AML-193 (cell line): ENCODE data around the gene PGAP3.

Experiments
- DNase-seq, 2 experiments: peaks; one replicate each; lab custom pipeline; 2025; lab: John Stamatoyannopoulos, UW

The PGAP3 gene

DNA sequence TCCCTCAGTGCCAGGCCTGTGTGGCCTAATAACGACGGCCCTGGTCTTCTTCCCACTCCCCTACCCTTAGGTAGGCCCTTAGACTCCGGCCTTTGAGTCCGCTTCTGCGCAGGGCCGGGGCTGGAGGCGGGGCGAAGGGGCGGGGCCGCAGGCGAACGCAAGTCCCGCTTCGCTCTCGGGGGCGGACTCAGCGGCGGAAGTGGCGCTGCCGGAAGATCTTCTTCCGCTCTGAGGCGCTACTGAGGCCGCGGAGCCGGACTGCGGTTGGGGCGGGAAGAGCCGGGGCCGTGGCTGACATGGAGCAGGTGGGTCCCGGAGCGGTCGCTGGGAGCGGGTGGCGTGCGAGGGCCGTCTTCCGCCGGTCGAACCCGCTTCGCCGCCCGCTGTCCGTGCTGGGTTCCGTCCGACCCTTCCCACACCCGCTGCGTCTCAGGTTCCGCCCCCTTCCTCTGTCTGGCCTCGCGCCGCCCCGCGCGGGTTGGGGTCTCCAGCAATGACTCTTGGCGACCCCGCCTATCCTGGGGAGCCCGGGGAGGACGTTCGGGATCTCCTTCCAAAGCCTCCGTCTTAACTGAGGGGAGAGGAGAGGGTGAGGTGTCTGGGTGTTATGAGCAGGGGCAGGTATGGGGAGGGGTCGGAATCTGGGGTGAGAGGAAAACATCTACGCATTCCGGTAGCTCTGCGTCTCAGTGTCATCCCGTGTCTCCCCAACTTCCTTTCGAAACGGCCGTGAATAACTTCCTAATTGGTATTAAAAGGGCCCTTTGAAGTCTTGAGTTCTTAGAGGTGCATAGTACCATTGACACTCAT, 50.7 kb downstream of the PGAP3 start, which contains the start of gene STARD3:
STARD3 (plus strand) TSS at position 218 of the 810 bp plus-strand sequence. CDS start 16,388 bp downstream, outside the sequence.
- DNase-seq = peak; percentile 83 to 89

DNA sequence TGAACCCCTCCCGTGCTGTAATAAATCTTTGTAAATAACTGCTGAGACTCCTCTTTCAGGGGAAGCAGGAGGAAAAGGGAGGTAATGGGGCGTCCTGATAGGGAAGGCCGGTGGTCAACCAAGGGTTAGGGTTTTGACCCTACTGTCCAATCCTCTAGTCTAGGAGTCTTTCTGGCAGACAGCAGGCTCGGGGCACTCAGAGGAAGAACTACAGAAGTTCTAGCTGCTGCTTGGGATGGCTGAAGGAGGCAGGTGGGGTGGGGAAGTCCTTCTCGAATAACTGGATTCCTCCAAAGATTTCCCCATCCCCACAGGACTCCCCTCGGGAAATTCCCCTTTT, 51.3 kb downstream of the PGAP3 start:
- no peak for DNase-seq

DNA sequence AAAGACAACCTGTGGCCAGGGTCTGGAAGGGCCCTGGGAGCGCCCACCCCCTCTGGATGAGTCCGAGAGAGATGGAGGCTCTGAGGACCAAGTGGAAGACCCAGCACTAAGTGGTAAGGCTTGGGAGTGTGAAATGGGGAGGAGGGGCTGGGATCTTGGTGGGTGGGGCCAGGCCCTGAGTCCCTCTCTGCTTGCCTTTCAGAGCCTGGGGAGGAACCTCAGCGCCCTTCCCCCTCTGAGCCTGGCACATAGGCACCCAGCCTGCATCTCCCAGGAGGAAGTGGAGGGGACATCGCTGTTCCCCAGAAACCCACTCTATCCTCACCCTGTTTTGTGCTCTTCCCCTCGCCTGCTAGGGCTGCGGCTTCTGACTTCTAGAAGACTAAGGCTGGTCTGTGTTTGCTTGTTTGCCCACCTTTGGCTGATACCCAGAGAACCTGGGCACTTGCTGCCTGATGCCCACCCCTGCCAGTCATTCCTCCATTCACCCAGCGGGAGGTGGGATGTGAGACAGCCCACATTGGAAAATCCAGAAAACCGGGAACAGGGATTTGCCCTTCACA, 52.2 kb downstream of the PGAP3 start:
- DNase-seq = no peak

DNA sequence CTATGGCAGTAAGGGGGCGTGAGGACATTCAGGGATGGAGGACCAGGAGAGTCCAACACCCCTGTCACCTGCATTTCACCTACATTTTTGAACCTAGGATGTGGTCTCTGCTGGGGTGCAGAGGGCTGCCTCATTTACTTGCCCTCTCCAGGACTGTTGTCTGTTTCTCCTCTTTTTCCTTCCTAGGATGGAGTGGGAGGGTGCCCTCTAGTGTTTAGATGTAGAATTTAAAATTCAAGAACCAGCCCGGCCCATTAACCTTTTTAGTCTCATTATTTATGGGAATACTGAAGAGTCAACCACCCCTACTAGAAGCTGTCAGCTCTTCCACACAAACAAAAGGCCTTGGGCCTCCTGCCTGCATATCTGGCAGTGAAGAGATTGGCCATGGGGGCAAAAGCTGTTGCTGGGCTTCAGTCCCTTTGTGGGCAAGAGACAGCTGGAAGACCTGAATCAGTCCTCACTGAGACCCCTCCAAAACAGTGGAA, 53.4 kb downstream of the PGAP3 start:
- peak; percentile 75 to 78 for DNase-seq

DNA sequence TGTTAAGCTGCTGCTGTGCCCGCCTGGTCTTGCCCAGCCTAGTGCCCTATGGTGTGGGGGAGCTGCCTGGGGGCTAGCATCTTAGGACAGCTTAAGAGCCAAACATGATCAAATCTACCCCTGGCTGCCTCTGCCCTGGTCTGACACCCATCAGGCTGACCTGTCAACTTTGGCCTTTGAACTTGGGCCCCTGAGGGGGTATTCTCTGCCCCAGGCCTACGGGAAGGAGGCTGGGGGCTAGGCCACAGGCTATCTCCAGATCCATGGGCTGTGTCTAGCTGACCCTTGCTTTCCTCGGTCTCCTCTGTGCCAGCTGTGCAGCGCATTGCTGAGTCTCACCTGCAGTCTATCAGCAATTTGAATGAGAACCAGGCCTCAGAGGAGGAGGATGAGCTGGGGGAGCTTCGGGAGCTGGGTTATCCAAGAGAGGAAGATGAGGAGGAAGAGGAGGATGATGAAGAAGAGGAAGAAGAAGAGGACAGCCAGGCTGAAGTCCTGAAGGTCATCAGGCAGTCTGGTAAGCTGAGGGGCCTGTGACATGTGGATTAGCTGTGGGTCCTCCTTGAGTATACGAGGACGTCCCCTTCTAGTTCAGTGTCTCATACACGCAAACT, 54.2 kb downstream of the PGAP3 start:
- no peak for DNase-seq

DNA sequence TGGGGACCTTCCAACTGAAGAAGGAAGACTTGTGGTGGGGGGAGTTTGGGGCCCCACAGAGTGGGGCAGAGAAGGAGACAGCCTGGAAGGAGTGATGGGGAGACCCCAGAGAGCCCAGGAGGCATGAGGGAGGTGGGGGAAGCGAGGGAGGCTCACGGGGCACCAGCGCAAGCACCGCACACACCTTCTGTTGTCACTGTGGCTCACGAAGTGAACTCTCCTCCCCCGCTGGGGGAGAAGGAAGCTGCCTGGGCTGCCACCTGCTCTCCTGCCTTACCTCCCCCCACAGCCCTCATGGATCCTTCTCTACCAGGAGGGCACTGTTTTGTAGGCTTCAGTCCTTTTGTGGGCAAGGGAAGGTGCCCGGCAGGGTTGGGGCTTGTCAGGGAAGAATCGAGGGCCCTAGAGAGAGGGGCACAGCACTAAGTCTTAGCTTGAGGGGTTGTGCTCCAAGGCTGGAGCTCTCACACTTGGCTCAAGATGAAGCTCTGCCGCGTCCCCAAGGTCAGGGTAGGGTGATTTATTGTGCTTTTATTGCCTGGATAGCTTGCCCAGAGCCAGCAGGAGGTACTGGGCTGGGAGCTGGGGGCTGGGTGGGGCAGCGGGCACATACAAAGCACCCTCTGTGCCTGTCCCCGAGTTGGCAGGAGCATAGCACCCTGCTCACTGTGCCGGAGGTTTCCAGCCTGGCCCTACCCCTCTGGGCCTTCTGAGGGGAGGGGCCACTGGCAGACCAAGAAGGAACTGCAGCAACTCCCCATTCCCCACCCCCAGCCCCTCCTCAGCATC, 55.5 kb downstream of the PGAP3 start:
- no peak for DNase-seq

DNA sequence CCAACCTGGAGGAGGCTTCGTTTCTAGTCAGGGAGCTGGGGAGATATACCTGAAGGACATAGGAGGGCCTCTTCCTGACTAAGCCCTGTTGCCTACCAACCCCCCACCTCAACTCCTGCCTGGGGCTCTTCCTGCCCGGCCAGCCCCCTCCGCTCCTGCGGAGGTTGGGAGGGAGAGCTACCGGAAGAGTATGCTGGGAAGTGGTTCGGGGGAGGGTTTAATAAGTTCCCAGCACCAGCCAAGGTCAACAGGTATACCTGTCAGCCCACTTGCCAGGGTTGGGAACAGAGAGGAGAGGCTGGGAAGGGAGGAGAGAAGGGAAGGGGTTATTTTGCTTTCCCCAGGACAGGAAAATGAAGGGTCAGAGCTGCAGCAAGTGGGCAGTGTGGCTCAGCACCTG, 56.5 kb downstream of the PGAP3 start:
- DNase-seq = no peak

DNA sequence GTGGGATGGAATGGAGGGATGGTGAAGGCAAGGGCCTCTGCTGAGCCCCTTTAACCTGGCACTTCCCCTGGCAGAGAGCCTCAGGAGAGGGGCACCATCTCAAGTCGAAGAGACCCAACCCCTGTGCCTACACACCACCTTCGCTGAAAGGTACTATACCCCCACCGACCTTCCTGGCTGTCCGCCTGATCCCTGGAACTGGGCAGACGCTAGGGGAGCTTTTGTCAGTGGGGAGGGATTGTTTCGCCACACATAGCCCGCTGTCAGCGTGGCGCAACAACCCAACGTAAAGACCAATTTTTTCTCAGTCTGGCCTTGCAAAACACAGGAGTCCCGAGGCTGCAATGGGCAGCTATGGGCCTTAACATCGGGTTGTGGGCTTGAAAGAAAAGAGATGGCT, 58.0 kb downstream of the PGAP3 start:
- peak; percentile 91 to 95 for DNase-seq

DNA sequence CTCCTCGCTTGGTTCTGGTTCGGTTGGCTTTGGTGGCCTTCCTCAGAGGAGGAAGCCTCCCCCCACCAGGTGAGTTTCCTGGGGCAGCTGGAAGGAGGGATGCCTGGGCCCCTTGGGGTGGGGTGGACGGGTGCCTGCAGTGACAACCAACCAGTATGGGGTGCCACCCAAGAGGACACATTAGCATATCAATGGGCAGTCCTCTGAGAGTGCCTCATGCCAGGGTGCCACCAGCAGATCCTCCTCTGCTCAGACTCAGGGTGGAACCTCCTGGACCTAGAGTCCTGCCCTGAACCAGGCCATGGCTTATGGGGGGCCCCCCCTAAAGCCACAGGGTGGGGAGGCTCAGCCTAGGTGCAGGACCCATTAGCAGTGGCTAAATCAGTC, 58.4 kb downstream of the PGAP3 start:
- no peak for DNase-seq

DNA sequence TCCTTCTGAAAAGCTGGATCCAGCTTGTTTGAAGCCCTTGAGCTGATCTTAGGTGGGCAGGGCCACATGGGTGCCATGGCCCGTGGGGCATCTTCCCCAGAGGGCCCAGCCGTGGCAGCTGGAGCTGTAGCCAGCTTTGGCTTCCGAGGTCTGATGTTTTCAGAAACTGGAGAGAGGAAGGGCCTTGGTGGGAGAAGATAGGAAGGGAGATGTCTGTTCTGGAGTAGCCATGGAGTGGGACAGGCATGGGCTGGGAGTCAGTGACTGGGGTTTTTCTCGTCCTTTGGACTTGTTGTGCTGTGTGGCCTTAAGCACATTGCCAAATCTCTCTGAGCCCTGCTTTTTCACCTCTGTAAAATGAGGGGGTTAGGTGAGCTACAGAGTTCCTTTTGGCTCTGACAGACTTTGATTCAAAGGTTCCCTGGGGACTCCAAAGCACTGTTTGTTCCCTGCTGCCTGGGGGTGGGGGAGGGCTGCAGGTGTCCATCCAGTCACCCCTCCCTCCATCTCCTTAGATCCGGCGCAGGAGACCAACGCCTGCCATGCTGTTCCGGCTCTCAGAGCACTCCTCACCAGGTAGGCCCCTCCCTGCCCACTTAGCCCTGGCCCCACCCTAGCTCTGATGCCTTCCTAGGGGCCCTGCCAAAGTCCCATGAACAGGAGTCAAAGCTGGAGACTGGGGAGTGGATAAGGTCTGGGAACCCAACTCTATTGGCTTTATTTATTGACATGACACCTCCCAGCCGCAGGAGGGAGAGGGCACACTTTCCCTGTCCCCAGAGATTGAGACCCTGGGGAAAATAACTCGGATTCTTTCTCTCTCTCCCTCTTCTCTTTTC, 59.0 kb downstream of the PGAP3 start:
- DNase-seq = no peak

DNA sequence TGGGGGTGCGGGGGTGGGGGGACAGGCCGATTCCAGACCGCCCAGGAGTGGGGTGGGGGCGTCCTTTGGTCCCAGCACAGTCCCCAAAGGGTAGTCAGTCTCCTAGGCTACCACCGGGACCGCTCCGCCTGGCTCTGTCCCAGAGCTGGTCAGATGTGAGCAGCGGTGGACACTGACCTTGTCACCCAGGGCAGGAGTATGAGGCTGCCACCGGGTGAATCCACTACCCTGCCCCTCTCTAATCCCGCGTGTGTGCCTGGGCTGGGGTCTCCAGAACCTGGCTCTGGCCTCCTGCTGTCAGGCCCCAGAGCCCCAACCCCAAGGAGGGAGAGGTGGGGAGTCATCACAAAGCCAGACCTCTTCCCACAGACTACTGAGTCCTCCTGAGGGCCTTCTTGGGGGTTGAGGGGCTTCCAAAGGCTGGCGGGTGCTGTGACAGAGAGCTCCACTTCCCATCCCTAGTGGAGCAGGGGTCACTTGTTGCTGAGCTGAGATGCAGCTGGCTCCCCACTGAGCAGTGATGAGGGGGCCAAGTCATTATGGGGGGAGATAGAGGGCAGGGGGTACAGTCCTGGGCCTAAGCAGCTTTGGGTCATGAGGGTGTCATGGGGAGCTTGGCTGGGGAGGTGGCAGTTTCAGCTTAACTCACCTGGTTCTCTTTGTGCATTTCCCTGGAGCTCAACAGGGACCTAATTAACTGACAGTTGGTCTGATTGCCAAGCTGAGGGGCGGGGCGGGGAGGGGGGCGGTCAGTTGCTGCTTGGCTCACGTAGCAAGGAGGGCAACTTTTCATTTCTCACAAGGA, 59.9 kb downstream of the PGAP3 start:
- no peak for DNase-seq

DNA sequence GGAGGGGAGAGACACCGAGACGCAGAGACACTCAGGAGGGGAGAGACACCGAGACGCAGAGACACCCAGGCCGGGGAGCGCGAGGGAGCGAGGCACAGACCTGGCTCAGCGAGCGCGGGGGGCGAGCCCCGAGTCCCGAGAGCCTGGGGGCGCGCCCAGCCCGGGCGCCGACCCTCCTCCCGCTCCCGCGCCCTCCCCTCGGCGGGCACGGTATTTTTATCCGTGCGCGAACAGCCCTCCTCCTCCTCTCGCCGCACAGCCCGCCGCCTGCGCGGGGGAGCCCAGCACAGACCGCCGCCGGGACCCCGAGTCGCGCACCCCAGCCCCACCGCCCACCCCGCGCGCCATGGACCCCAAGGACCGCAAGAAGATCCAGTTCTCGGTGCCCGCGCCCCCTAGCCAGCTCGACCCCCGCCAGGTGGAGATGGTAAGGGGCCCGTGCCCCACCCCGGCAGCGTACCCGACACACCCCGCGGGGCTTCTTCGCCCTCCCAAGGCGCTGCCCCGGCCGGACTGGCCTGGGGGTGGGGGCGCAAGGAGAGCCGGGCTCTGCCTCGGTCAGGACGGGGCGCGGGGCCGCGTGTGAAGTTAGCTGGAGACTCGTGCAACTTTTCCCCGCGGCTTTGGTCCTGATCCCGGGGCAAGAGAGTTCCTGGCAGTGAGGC, 60.7 kb downstream of the PGAP3 start:
- no peak for DNase-seq

DNA sequence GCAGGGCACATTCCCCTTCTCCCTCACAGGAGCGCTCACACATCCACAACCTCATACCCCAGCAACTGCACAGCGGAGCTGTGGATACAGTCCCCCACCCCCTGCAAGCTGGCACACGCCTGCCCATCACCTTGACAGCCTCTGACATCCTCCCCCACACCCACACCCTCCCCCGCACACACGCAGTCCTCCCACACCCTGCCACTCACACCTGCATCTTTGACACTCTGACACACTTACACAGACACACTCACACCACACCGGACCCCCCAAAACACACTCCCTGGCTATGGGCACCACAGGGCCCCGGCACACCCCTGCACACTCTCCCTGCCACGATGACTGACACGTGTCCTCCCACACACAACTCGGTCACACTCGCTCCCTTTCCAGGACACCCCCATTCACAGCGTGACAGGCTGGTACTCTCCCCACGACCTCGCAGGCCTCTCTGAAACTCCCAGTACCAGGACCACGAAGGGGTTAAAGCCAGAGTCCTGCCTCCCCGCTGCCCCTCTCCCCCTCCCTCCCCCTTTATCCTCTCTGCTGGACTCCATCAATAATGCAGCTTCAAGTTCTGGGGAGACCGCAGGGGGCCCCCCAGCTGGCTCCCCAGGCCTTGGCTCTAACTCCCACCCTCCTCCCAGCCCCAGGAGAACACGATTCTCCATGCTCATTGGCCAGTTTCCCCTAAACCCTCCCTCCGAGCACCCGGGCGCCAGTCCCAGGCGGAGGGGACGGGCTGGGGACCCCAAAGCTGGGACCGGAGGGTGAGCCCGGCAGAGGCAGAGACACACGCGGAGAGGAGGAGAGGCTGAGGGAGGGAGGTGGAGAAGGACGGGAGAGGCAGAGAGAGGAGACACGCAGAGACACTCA, 61.4 kb downstream of the PGAP3 start, which contains the start of gene PPP1R1B:
PPP1R1B (plus strand) TSS at position 782 of the 876 bp plus-strand sequence. CDS start 441 bp downstream, outside the sequence.
- DNase-seq = no peak

DNA sequence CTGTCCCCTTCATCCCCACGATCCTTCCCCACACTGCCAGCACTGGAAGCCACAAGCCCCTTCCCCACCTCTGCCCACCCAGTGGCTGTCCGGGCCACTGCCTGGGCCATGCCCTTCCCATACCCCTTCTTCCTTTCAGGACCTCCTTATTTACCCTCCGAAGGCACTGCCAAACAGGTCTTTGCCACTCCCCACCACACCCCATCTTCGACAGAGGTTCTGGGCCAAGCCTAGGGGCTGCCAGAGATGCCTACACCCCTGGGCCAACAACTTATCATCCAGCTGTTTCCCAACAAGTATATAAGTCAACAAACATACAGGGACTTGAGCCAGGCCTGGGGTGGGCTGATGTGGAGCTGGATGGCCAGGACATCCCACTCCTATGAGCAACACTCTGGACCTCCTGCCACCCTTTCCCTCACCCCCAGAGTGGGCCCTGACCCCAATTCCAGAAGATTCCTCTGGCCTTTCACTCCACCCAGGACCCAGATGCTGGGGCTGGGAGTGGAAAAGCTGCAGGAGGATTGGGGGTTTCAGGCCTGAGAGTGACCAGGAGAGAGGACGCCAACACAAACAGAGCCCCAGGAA, 62.6 kb downstream of the PGAP3 start:
- no peak for DNase-seq

DNA sequence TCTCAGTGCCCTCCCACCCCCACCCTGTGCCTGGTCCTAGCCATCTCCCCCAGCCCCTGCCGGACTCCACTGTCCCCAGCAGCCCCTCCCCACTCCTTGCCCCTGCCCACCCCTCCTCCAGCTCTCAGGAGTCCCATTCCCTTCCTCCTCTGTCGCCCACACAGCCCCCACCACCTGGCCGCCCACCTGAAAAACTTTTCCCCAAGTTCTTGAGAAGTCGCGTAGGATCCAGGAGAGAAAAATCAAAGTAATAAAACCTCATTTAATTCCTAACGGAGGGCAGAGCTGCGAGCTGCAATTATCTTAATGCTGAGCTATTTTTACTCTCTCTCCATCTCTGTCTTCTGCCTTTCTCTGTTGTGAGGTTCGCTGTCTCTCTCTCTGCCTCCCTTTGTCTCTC, 63.5 kb downstream of the PGAP3 start:
- DNase-seq = no peak

DNA sequence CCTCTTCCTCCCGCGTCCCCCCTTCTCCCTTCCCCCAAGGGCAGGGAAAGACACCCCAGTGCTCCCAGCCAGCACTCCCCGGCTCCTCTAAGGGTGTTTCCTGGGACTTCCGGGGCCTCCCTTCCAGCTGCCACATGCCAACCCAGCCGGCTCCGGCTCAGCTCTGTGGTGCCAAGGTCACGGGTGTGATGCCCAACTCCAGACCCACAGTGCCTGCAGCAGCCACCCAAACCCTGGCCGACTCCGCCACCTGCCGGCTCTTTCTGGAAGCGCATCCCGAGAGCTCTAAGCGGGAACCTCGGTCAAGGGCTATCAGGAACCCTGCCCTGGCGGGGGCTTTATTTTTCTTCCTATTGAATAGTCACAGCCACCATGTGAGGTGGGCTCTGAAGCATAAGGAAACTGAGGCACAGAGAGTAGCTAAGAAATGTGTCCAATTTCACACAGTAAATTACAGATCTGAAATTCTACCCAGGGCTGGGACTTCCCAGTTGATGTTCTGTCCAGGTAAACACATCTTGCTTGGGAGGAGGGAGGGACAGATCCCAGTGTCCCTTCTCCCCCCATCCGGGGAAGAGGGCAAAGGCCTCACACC, 64.4 kb downstream of the PGAP3 start:
- peak; percentile 82 to 84 for DNase-seq

DNA sequence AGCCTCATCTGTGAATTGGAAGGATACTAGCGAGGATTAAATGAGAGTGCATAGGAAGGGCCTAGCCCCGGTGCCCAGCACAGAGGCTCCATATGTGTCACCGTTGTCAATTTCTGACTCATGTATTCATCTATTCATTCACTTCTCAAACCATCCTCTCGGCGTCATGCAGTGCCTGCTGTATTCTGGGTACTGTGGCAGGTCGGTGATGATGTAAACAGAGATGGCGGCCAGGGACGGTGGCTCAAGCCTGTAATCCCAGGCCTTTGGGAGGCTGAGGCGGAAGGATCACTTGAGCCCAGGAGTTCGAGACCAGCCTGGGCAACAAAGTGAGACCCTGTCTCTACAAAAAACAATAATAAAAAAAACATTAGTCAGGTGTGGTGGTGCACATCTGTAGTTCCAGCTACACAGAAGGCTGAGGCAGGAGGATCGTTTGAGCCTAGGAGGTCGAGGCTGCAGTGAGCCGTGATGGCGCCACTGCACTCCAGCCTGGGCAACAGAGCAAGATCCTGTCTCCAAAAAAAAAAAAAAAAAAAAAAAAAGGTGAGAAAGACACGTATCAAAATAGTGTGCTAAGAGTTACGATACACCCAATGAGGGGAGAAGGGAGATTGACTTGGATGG, 65.4 kb downstream of the PGAP3 start:
- DNase-seq = no peak
